NCI-H2227 treated with DMSO at 0.1 percent for 48 hours (cell line): ENCODE data around the gene KDM4B.
A peak's percentile ranks its signal among the peaks of the same experiment; 100 is the strongest.

Source experiments
- DNase-seq: peaks from one replicate; lab custom pipeline; 2025; lab: John Stamatoyannopoulos, UW

Gene KDM4B

DNA sequence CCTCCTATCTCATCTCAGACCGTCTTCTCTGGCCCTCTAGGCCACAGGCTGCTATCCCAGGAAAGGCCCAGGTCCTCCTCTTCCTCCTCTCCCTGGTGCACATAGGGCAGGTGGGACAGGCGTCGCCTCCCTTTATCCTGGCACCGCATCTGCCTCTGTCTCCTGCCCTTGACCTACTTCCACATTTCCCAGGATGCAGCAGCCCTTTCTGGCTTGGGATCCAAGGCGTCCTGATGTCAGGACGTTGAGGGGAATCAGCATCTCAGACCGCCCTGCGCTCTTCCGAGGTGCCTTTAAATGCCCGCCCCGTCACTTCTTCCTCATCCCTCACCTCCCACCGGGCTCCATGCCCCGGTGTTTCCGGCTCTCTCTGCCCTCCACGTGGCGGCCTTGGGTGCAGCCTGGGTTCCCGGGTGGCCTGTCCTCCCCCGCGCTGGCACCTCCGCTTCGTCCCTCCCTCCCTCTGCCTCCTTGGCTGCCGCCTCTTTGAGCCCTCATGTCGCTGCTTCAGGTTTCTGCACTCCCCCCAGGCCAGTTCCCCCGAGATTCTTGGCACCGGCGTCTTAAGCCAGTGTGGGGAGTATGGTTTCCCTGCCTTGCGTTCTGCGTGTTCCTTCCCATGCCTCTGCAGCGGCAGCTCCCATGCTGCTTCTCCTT is 66.3 kb downstream of the KDM4B start:
- DNase-seq, result no peak

DNA sequence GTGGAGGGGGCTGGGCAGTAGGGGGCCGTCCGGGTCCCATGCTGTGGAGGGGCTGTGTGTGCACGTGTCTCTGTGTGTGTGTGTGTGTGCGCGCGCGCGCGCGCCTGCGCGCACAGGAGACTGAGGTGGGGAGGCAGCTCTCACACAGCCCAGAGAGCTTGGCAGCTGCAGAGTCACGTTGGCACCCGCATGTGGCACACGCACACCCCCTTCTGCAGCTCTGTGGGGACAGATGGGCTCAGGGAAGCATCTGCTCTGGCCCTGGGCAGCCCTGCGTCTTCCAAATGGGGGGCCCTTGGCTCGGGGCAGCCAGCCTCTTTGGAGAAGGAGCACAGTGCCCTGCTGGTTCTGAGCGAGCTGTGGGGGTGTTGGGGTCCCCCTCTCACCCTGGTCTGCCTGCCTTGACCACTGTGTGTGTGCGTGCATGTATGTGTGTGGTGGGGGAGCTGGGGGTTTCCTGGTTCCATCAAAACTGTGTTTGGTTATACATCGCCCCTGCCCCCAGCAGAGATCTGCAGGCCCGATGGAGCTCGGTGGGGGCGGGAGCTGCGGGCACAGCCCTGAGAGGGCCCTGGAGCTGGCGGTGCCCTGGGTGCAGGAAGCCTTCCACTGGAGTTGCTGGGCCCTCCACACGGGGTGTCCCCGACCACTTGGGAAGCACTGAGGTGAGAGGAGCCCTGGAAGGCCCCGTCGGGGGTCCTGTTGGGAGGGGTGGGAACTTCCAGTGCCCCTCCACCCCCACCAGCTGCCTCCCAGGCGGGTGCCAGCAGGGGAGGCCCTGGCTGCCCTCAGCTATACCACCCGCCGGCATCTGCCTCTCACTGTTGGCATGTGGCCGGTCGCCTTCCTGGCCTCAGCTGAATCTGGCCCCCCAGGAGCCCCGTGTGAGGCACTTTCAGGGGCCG is 67.1 kb downstream of the KDM4B start:
- no peak for DNase-seq

DNA sequence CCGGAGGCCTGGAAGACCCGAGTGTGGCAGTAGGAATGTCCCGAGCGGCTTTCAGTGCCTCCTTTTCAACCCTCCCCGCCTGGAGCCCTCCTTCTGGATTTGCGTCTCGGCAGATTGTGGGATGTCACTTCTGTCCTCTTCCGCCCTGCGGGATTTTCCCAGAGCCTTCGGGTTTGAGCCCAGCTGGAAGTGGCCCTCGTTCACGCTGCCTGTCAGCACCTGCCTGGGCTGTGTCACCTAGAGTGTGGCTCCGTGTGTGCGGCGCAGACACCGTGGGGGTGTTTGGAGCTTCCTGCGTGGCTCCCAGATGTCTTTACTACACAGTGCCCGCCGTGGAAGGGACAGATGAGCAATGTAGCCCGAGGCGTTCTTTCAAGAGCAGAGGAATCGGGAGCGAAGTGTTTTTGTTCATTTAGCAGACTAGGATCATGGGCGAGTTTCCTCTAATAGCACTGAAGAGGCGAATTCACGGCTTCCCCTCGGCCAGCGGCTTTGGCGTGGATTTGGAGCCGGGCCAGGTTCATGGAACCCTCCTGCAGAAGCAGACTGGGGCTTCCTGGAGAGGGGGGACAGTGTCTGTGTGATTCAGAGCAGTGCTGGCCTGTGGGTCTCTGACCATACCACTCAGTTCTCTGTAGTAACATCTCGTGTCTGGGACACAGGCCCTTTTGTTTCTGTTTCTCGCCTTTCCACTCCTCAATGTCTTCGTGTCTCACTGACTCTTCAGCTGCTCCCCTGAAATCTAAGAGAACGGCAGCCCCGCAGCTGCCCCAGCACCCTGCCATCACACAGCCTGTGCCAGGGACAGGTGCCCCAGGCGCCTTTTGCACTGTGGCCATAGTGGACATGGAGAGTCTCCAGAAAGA is 68.0 kb downstream of the KDM4B start:
- no peak for DNase-seq

DNA sequence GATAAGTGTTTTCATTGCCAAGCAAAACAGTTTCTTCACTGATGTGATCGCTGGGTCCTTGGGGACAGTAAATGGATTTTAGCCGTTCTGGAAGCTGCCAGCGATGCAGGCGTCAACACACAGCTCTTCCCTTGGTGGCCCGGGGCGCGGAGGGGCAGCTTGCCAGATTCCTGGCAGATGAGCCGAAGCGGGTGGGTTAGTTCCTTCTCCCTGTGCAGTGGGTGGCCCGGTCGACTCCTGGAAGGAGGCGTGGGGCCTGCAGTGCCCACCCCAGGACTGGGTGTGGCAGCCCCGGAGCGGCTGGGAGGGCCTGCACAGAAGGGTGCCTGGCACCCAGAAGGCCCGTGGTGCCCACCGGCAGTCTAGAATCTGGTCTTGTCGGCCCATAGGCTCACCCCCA is 69.0 kb downstream of the KDM4B start:
- DNase-seq, result no peak

DNA sequence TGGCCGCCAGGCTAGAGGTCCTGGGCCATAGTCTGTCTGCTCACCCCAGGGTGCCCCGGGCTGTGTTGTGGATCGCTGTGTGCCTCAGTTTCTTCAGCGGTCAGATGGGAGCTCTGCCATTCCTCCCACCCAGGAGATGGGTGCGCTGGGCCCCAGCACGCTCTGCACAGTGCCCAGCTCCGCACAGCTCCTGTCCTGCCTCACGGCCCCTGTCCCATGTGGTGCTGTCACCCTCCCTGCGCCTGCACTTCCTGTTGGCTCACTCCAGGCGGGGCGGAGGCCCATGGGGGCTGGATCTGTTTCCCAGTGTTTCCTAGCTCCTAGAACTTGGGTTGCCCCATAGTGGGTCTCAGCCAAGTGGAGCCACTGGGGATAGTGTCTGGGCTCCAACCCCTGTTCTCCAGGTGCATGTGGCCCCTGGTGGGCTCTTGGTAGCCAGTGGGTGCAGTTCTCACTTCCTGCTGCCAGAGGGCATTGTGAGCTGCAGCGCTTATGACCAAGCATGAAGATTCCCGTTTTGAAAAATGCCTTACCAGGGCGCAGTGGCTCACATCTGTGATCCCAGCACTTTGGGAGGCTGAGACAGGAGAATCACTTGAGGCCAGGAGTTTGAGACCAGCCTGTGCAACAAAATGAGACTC is 69.8 kb downstream of the KDM4B start:
- DNase-seq, result no peak

- DNase-seq, result no peak
Measured at GRCh38 chr19:5039642-5040543, 71.0 kb downstream of the KDM4B start.

DNA sequence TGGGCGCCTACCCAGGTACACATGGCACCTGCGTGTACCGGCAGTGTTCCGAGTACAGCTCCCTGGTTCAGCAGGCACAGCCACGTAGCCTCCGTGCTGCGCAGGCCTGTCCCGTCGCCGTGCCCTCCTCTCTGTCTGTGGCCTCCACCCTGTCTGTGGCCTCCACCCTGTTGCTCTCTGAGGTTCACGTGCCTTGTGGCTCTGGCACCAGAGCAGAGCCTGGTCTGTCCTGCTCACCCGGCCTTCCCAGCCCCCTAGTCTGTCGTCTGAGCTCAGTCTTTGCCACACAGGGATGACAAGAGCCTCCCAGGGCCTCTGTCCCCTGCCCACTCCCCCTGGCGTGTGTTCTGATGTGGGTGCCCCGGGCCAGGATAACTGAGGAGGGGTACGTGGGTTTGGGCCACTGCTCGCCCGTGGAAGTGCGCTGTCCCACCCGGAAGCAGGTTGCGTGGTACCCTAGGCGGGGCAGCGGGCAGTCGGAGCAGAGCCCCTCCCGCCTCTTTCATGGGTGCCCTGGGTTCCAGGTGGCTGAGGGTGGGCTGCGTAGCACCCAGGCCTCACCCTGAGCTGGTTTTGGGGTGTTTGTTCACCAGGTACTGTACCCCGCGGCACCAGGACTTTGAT is 71.7 kb downstream of the KDM4B start:
- no peak for DNase-seq

DNA sequence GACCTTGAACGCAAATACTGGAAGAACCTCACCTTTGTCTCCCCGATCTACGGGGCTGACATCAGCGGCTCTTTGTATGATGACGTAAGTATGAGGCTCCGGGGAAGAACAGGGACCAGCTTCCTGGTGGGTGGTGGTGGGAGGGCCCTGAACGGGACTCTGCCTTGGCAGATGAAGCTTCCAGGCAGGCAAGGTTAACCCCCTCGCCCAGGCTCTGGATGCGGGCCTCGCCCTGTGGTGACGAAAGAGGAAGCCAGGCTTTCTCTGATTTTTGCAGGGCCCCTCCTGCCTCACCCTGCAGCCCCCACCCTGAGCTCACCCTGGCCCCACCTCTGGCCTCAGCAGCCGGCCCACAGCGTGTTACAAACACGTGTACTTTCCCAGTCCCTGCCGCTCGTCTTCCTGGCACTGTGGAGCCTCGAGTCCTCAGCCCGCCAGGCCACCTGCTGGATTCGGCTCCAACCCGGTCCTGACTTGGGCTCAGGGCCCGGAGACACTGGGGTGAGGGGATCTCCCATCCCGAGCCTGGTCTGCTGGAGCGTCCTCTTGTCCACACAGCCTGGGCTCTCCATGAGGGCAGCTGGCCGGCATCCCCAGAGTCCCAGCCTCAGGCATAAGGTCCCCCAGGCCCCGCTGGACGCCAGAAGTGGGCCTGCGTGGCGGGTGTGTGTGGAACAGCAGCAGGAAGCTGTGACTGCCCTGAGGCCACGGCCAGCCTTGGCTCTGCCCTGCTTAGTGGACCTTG is 72.4 kb downstream of the KDM4B start:
- DNase-seq, result no peak

DNA sequence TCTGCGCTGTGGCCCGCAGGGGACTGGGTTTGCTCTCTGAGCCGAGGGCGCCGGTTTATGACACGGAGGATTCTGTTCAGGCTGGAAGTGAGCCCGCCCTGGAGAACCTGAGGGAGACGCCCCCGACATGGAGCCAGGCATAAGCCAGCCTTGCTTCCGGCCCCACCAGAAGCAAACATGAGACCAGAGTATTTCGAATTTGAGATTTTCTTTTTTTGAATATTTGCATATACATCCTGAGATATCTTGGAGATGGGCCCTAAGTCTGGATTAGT is 72.9 kb downstream of the KDM4B start:
- no peak for DNase-seq

DNA sequence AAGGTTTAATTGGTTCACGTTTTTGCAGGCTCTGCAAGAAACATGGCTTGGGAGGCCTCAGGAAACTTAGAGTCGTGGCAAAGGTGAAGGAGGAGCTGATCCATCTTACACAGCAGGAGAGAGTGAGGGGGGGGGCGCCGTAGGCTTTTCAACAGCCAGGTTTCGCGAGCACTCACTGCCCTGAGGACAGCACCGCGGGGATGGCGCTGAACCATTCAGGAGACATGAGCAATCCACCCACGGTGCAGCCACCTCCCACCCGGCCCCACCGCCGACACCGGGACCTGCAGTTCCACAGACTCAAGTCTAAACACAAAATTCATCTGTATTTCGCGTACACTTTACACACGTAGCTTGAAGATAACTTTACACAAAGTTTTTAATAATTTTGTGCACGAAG is 73.6 kb downstream of the KDM4B start:
- DNase-seq, result no peak

- DNase-seq, result no peak
Measured at GRCh38 chr19:5045029-5045428, 76.1 kb downstream of the KDM4B start.

GRCh38 chr19:5045956-5046338 is 77.0 kb downstream of the KDM4B start:
- DNase-seq, result no peak

DNA sequence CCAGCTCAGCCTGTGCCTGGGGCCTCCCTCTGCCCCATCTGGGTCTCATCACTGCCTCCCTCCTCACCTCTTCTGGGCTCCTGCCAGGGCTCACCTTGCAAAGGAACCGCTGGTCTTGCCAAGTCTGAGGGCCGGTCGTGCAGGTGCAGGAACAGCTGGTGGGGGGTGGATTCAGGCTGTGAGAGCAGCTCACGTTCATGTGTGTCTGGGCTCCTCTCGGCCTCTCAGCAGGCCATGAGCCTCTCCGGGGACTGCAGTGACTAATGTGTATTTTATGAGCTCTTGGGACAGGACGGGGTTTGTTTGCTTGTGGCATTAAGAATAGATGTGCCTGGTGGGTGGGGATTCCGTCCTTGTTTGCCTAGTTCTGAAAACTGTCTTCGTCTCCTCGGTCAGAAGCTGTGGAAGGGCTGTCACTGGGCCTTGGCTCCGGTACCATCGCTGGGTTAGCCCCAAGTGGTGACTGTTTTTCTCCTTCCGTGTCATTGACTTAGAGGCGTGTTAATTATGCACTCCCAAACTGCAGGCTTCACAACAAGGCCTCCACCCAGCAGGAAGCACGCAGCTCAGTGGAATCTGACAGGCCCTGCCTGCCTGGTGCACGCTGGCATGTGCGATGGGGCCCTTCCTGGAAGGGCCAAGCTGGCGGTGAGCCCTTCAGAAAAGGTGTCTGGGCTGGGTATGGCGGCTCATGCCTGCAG is 77.6 kb downstream of the KDM4B start:
- DNase-seq, result no peak

- DNase-seq, result no peak
Measured at GRCh38 chr19:5047251-5047935, 78.5 kb downstream of the KDM4B start.

DNA sequence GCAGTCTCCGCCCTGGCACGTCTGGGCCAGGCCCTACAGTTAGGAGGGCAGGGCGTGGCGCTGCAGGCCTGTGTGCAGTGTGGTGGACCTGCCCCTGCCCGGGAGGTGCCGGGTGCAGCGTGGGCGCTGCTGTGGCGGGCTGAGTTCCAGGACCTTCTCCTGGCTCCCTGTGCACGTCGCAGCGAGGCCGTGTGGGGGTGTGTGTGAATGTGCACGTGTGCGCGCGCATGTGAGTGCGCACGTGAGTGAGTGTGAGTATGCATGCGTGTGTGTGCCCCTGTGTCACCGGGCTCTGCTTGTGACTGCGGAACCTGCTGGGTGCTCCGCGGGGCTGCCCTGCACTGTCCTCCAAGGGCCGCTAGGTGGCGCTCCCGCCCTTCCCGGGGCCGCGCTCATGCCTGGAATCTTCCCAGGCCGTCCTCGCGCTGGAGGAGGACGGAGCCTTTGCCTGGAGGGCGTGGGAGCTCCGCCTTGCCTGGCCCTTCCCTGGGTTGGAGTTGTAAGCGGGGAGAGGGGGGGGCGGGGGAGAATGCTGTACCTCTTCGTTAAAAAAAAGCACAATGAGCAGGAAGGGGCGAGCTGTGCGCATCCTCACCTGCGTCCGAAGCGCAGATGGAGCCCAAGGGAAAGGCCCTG is 79.3 kb downstream of the KDM4B start:
- DNase-seq, result peak; percentile 48

DNA sequence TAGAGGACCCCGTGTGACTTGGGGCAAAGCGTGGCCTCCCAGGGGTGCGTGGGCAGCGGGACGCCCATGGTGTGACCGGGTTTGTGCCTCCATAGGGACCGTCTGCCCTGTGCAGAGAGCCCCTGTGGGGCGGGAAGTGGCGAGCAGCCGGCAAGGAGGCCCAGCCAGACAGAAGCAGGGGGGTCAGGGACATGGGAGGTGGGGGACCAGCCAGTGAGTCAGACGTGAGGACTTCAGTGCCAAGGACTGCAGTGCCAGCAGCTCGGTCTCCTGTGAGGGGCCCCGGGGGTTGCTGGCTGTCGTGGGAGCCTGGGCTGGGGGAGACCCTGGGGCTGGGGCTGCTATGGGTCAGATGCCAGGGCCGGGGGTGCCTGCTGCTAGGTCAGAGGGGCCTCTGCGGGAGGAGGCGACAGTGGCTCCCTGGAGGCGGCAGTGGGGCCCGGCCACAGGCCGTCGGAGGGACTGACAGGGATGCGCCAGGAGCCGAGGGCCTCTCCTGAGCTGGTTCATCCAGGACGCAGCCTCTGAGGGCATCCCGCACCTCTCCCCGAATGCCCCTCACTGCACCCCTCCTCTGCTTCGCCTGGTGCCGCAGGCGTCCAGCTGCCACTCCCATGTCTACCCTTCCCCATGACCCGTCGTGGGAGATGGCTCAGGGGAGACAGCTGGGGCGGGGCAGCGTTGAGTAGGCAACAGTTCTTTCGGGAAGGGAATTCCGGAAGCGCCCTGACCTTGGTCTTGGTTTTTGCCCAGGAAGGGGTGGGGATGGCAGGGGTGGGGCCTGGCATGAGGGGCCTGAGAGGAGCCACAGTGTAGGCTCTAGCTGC is 80.0 kb downstream of the KDM4B start:
- no peak for DNase-seq

GRCh38 chr19:5049561-5049960 is 80.6 kb downstream of the KDM4B start:
- no peak for DNase-seq
